GM18870 (cell line): ENCODE results near the gene MAP2K4.
"Not testable (repeated sequence)": the region's sequence is repeated elsewhere in the genome, so short reads cannot be mapped to it uniquely, and the experiment has no call there.

Source experiments
- ATAC-seq: cut with Tn5 transposase; IDR thresholded peaks from one replicate; pipeline ENCODE4 v1.9.1; 2021; ENCODE audit warnings: moderate library complexity; ENCODE audit not compliant: unreplicated experiment

Gene MAP2K4

DNA sequence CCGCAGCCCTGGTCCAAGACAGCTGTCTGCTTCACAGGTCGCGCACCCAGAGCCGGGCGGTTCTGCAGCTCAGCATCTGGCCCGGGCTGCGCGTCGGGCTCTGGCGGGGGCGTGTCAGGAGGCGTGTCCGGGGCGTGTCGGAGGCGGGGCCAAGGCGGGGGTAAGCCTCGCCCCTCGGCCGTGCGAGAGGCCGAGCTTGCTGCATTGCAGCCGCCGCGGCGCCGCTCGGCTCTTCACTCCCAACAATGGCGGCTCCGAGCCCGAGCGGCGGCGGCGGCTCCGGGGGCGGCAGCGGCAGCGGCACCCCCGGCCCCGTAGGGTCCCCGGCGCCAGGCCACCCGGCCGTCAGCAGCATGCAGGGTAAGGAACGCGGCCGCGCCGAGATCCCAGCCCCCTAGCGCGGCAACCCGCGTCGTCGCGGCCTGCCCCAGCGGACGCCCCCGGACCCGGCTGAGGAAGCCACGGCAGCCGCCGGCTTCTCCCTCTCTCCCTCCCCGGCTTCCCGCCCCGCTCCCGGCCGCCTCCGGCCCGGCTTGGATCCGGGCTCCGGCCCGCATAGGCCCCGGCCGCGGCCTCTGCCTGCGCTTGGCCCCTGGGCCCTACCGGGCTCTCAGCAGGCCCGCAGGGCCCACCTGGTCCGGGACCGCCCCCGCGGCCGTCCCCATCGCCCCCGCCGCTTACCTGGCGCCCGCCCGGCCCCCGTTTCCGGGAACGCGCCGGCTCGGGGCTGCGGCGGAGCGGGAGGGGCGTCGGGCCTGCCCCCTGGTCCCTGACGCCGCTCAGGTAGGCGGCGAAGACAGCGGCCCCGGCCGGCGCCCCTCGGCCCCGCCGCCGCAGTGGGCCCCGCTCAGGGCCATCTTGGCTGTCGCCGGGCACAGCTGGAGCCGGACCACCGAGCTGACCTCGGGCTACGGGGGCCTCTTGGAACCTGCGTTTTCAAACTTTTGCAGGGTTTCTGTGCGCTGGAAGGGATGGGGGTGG, at the start of gene MAP2K4:
Gene MAP2K4, plus strand, starts transcription at position 236 of the 981 bp plus-strand sequence. Its CDS starts 10 bp downstream, at position 246.
- ATAC-seq: peak; percentile 66

DNA sequence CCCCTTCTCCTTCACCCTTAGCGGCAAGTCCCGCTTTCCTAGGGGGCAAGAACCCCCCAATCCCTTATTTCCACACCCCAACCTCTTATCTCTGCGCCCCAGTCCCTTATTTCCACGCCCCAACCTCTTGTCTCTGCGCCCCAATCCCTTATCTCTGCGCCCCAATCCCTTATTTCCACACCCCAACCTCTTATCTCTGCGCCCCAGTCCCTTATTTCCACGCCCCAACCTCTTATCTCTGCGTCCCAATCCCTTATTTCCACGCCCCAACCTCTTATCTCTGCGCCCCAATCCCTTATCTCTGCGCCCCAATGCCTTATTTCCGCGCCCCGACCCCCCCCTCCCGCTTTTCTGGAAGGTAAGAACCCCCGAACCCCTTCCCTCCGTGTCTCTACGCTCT, 47.9 kb upstream of the MAP2K4 start:
- not testable (repeated sequence) for ATAC-seq

DNA sequence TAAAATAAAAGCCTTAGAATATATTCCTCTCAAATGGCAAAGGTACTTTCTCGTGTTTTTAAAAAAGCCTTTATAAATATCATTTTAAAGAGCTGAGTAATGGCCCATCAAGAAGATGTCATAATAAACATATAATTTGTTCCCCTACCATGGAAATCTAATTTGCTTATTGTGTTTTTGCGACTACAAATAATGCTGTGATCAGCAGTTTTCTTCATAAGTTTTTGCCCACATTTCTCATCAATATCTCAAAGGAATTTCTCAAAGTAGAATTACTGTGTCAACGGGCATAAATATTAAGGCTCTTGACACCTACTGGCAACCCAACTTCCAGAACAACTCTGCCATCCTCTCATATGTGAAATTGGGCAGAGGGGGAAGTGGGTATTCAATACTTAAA, 40.9 kb upstream of the MAP2K4 start:
- no peak for ATAC-seq

DNA sequence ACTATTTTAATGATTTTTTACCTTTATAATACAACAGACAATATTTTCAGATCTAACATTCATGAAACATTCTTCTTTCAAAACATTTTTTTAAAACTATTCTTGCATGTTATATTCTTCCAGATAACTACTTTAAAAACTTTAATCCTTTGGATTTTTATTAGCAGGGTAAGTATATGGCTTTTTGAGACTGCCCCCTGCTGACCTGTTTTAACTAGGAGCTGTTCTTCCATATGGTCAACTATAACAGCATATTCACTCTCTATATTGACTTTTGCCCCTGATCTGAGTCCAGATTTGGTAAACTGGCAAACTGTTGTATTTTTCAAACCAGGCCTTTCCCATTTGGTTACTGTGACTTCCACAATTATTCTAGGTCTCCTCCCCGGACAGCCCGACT, 39.9 kb upstream of the MAP2K4 start:
- no peak for ATAC-seq

DNA sequence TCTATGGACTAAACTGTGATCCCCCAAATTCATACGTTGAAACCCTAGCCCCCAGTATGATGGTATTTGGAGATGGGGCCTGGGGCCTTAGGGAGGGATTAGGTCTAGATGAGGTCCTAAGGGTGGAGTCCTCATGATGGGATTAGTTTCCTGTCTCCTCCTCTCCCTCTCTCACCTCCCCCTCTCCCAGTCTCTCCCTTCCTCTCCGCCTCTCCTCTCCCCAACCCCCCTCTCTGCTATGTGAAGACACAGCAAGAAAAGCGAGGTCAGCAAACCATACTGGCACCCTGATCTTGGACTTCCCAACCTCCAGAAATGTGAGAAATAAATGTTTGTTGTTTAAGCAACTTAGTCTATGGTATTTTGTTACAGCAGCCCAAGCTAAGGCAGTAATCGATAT, 38.8 kb upstream of the MAP2K4 start:
- ATAC-seq: no peak

DNA sequence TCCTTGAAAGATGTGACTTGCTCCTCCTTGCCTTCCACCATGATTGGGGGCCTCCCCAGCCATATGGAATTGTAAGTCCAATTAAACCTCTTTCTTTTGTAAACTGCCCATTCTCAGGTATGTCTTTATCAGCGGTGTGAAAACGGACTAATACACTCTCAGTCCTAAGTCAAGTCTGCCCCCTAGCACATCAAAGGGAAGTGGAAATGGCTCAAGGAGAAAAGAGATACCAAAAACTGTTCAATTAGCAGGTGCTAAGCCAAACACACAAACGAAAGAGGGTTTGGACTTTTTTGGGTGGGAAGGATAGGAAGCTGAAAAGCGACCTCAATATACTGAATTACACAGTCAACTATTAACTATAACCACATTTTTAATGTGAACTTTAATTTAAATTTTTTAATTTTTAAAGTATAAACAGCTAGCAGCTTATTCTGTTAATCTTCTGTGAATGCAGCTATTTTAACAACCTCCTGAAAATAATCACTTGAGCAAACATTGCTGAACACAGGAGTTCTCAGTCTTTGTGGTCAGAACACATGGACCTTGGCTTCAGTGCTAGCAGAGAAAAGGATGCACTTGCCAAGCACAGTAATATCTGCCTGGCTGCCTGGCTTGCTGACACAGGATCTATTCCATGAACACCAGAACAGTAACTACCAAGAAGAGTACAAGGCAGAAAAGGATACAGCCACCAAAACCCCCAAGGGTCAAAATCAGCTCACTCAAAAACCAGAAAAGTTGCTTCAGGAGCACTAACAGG, 34.3 kb upstream of the MAP2K4 start:
- ATAC-seq: no peak

DNA sequence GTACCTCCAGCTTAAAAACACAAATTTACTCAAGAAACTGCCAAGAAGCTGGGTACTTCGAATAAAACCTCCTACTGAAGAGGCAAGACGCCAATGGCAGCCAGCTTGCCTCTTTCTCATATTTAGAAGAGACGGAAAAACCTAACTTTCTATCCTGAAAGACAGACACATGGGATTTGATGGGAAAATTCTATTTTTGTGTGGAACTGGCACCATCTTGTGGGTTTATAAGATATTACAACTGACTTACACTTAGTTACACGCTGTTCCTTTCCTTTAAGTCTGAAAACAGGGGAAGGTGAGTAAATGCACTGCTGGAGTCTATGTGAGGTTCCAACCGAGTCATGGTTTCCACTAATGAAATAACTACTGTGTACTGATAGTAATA, 33.7 kb upstream of the MAP2K4 start:
- no peak for ATAC-seq

DNA sequence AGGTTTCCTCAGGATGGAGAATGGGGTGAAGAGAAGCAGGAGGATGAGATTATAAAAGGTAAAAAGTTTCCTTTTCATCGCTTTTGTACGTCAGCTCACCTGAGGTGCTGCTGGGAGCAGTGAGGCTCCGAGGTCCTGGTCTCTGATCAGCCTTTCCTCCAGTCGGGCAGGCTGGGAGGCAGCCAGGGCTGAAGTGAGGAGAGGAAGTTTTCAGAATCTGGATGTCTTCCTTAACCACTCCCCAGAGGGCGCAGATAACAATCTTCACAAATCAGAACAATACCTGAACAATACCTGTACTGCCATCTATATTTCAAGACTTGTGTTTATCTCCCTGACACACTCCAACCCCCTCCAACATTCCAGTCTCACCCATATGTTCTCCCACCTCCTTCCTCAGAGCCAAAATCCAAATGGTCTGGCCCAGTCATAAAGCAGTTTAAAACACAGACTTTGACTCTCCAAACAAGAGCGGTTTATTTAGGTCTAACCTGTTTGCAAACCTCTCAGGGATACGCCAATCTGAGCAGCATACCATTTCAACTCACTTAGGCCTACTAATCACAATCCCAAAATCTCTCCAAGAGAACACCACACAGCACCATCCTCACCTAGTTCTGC, 30.2 kb upstream of the MAP2K4 start:
- ATAC-seq: no peak

DNA sequence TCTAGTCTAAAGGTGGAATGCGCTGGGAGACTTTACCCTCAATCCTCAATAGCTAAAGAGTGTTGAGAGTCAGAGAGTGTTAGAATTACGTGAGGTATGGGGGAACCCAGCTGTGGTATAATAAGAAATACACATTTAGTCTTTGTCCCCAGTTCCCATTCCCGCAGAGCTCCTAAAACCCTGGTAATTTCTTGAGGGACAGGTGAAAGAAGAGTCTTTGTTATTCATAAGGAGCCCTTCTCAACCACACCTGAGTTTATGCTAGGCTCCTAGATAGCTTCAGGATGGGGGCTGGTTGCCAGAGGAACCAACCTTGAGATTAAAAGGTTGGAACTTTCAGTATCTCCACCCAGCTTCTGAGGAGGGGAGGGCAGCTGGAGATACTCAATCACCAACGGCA, 29.2 kb upstream of the MAP2K4 start:
- ATAC-seq: no peak

DNA sequence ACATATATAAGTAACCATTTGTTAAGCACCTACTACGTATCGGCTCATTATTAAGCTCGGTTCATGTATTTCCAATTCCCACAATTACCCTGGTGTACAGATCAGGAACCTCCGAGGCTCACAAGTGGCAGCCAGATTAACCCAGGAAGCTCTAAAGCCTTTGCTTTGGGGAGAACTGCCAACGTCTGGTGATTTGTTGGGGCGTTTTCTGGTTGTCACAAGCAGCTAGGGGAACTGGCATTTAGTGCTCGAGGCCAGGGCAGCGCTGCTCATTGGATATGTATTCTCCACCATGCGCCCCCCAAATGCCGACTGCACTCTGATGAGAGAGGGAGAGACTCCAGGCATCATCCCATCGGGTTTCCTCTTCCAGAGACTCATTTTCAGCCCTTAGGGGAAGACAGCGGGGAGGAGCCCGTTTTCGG, 23.9 kb upstream of the MAP2K4 start:
- ATAC-seq: peak; percentile 40

DNA sequence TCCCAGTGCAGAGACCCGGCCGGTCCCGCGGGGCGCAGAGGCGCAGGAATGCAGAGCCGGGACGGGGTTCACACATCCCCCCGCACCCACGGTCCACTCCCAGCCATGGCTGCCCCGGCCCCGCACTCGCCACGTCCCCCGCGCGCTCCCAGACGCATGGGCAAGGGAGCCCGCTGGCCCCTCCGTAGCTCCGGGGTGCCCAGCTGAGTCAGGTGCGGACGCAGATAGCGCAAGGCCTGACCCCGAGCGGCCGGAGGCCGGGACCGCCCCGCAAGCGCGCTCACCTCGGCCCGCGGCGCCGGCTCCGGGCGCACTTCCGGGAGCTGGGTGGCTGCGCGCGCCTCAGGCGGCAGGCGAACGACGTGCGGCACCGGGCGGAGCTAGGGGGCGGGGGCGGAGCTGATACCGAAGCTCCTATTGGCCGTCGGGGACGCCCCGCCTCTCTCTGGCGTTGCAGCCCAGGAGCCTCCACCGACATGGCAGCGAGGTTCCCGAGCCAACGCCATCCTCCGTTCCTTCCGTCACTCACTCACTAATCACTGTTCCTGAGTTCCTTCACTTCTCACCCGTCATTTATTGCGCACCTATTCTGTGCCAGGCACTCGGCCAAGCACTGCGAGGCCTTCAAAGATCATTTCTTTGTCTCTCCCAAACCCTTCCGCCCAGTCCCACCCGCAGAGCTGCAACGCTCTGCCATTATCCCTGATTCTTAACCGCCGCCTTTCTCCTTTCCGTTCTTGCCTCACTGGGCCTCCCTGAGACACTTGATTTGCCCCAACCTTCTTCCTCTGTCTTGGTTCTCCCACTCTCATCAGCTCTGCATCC, 23.3 kb upstream of the MAP2K4 start, which contains the start of gene ZNF18:
Gene ZNF18, minus strand, starts transcription at position 329 of the 825 bp plus-strand sequence. CDS start 4,646 bp downstream, outside the sequence.
- ATAC-seq: peak; percentile 90

DNA sequence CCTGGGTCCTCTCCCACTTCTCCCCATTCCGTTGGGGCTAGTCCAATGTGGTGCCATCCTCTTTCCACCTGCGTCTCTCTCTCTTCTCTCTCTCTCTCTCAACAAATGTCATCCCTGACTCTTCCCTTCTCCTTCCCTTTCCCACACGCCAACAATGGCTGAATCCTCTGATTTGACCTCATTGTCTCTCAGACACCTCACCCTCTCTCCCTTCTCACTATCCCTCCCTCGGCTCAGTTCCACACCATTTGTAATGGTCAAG, 22.8 kb upstream of the MAP2K4 start:
- ATAC-seq: no peak

DNA sequence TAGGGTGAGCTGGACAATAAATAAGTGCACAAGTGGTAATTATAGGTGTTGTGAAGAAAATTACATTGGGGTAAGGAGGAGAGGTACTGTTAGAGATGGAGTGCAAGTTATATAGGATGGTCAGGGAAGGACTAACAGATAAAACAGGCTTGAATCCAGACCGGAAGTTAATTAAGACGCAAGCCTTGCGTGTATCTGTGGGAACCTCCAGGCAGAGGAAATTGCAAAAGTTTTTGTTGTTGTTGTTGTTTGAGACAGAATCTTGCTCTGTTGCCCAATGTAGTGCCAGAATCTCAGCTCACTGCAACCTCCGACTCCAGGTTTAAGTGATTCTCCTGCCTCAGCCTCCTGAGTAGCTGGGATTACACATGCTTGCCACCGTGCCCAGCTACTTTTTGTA, 21.0 kb upstream of the MAP2K4 start:
- ATAC-seq: no peak

DNA sequence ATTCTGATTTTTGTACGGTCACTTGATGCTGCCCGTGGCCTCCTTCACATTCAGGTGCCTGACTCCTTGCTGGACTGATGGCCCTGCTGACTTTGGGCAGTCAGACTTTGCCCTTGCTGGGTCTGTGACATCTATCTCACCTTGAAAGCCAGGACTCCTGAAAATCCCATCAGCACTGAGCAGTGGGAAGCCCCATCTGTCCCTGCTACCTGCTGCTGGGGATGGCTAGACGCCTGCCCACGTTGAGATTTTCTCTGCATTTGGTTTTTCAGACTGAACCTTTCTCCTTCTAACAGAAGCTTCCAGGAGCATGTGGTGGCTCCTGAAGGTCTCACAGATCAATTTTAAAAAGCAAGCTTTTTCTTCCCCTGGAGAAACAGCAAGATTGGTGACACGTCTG, 13.2 kb upstream of the MAP2K4 start:
- no peak for ATAC-seq

DNA sequence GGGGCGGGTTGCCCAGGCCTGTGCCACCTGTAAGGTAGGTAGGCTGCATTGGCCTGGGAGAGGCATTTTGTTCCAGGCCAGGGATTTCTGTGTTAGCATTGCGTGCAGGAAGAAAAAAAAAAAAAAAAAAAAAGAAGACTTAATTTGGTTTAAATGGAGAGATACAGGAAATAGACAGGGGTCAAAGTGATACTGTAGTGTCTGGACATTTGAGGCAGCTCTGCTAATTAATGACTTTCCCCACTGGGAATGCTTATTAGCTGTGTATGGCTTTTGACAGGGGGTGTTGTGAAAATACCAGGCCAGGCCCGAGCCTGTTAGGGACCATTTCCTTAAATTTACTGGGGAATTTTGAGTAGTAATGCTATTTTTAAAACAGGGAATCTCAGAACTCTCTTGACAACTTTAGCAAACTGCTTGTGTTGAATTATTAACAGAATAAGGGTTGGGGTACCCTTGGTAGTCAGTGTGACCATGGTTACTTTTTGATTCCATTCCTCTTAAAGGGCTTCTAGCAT, 1.0 kb downstream of the MAP2K4 start:
- ATAC-seq: no peak

DNA sequence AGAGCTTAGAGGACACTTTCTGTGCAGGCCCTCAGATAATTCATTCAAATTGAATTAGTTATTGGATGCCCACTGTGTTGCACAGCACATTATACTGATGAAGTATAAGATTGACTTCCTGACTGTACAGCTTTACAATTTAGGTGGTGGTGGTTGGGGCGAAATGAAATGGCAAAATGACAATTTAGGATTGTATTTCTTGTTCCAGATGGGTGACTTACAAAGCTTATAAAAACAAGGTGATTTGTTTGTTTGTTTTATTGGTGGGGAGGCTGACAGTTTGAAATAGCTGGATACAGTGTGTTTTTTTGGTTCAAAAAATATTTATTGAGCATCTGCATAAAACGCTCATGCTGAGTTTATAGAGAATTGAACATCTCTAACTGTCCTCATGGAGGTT, 1.6 kb downstream of the MAP2K4 start:
- ATAC-seq: no peak

DNA sequence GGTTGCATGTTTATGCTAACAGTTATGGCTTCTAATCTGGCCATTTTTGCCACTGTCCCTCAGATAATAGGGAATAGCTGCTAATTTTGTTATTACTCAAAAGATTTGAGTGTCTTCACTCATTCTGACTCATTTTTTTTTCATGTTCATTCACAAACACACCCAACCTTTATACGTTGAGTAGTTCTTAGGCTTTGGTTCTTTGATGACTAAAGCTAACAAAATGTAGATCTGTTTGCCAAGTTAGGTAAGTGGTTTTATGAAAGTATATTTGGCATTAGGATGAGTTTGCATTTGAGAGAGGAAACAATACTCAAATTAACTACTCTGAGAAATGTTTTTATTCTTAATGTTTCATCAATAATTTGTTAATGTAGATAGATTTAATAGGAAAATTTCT, 3.6 kb downstream of the MAP2K4 start:
- ATAC-seq: no peak

DNA sequence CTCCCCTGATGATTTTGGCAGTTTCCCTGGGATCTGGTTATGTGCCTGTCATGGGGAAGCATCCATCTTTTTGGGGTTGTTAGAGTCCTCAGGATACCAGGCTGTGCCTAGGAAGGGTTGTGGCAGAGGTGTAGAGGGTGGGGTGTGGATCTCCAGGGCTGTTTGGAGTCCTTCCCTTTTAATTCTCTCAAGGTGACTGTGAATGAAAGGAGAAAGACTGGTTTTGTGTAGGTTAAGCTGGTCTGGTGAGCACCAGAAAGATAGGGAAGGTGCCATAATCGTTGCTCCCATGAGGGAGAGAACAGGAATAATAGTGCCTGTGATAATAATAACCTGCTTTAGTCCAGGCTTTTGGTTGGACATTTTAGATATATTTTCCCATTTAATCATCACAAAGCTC, 7.0 kb downstream of the MAP2K4 start:
- ATAC-seq: no peak

DNA sequence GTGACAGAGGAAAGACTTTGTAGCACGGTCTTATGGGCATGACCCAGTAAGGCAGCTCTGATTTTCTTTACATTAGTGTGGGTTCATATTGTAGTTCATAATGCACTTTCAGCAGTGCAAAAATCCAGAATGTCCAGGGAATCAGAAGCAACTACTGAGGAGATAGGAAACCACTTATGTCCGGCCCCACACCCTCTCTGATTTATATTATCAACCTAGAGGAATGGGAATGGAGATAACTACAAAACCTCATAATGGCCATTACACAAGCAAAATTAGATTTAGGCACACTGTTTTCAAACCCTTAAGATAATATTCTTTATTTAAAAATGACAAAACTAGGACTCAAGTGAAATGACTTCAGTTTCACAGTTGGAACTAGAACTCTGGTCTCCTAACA, 7.9 kb downstream of the MAP2K4 start:
- ATAC-seq: no peak

DNA sequence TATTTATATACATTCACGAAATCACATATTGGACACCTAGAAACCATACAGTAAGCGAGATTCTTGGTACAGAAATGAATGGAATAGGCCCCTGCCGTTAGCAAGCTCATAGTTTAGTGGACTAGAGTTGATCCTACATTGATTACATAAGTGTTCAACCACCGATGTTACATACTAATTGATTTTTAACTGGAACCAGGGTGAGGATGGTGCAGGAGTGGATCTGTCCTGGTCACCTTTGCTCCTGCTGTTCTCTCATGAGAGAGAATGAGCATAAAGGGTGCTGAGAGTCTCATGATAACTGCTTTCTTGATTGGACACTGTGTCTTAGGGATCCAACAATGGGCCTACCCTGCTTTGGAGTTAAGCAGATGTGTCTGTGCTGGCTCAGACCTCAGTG, 13.9 kb downstream of the MAP2K4 start:
- no peak for ATAC-seq

DNA sequence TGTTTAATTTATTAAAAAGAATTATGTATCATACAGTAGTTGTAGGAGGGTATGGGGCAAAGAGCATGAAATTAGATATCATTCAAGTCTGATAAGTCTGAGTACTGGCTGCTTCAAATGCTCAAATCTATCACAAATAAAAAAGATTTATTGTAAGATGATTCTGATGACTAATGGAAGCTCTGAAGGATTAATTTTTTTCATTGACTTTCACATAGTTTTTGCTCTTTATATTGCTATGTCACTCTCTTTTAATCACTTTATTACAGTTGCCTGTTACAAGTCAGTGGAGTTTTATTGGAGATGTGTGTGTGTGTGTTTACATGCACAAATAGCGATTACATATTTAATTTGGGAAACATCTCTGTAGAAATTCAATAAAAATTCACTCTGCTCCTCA, 15.0 kb downstream of the MAP2K4 start:
- no peak for ATAC-seq
